ENCODE results near the gene ESRRB.

GRCh38 chr14:76337635-76338545, 38.0 kb upstream of the ESRRB start:
- TF ChIP-seq POLR2A (IDR thresholded peaks at IDR 0.05) (no peak), CTCF (IDR thresholded peaks at IDR 0.05) (no peak), EP300 (IDR thresholded peaks at IDR 0.05) (no peak)

Data from gastroesophageal sphincter (tissue), 3 donors.